Anterior cingulate cortex (tissue), 58 donors: Measurements from ENCODE around the gene BCL2L12.

Experiments used
- DNase-seq, 58 donors: peaks; one replicate each; lab custom pipeline; 2025; lab: John Stamatoyannopoulos, UW

The BCL2L12 gene

GRCh38 chr19:49660338-49660961, 5.3 kb upstream of the BCL2L12 start:
- DNase-seq: no peak

GRCh38 chr19:49662011-49662410, 3.7 kb upstream of the BCL2L12 start:
- DNase-seq: no peak

DNA sequence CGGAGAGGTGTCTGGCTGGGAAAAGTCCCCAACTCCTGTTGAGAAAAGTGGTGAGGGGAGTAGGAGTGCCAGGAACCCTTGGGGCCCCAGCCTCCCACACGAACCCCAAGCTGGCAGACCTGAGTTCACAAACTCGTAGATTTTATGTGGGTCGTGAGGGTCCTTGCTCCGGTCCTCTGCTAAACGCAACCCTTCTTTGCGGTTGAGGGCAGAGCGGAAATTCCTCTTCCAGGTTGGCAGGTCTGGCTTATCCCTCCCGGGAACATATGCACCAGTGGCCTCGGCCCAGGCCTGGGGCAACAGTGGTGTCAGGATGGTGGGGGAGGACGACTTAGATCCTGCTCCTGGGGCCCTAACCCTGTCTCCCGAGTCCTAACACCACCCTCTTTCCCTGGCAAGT, 2.5 kb upstream of the BCL2L12 start:
- no peak for DNase-seq

- DNase-seq: peak; percentile 9 to 93 (median 80)
These were observed 1.3 kb upstream of the BCL2L12 start for GRCh38 chr19:49664171-49665035.

DNA sequence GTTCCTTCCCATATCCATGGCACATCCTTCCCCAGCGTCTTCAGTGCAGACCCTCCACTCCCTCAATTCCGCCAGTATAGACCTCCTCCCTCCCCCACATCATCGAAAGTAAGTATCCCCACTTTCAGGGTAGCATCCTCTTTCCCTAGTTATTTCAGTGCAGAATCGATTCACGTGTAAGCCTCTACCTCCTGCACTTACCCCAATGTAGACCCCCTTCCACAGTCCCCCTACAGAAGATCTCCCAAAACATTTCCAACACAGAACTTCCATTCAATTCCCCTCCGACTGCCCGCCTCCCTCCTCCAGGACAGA, 740 bp upstream of the BCL2L12 start:
- DNase-seq: no peak

GRCh38 chr19:49666120-49666444, 349 bp downstream of the BCL2L12 start:
- no peak for DNase-seq

DNA sequence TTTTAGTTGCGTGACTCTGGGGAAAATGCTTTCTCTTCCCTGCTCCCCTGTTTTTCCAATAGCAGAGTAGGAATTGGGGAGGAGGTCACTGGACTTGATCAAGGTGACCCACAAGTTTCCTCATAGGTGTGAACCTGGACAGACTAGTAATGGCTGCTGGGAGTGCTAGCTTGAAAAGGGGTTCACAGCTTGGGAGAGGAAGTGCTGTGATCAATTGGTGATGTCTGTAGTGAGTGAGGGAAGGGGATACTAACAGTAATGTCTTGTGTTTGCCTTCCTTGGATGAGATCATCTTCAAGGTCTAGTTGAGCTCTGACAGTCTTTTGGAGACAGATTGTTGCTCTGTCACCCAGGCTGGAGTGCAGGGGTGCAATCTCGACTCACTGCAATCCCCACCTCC, 1.7 kb downstream of the BCL2L12 start:
- no peak for DNase-seq

DNA sequence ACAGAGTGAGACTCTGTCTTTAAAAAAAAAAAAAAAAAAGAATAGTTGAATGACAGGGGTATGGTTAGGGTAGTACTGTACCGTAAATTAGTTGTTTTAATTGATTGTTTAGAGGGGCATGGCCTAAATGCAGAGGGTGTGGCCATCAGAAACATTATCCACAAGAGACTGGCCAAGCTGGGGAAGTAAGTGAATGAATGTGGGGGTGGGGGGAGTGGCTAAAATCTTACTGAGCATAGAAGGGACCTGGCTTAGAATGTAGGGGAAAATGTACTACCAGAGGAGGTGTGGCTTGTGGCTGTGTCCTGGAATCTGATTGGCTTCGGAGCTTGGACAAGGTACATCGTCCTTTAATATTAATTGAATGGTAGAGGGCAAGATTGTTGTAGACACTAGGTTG, 3.8 kb downstream of the BCL2L12 start:
- DNase-seq: no peak

DNA sequence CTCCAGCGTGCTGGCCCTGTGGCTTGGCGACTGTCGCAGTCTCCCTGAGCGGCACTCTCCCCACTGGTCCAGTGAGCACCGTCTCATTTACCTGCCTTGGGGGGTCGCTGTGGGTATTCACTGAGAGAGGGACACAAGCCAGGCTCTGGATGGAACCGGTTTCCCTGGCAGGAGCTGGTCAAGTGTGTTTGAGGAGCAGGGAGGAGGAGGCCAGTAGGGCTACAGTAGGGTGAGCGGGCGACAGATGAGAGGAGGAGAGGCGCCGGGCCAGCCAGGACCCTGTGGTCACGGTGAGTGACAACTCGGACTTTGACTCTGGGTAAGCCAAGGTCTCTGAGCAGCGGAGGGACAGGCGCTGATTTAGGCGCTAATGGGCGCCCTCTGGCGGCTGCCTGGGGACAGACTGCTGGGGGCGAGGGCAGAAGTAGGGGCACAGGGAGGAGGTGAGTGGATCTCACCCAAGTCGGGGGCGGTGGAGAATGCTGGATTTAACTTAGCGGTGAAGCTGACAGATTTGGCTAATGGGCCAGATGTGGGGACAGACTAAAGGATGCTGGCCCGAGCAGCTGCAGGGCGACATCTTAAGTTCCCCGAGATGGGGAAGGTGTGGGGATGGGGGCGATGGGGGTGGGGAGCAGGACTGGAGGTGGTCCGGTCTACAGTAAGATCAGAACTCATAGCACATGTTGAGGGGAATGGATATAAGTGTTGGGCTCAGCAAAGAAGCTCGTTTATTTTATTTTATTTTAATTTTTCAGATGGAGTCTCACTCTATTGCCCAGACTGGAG, 6.6 kb downstream of the BCL2L12 start:
- peak in 54 of 58 donors; percentile 3 to 77 (median 48) for DNase-seq

DNA sequence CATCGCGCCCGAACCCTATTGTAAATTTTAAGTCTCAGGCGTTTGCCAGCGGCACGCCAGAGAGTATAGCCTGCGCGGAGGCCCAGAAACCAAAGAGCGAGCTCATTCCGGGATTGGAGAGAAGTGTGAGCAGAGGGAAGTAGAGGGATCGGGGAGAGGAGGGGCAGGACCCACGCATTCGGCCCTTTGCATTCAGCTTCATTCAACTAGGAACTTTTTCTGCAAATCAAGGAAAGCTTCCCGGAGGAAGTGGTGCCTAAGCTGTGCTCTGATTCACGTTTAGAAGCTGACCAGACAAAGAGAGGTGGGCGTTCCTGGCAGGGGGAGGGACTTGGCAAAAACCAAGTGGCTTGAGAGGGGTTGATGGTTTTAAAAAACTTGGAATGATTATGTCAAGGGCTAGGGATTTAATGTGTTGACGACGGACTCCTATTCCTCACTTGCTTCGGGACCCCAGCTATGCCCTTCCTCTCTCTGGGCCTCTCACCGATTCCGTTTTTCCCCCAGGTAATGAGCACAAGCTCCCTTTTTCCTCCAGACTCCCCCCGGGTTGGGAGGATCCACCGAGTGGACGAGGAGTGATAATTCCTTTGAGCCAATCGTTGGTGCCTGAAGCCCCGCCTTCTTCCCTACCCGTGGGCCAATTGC, 10.5 kb downstream of the BCL2L12 start:
- peak in 35 of 58 donors; percentile 53 to 92 (median 84) for DNase-seq

DNA sequence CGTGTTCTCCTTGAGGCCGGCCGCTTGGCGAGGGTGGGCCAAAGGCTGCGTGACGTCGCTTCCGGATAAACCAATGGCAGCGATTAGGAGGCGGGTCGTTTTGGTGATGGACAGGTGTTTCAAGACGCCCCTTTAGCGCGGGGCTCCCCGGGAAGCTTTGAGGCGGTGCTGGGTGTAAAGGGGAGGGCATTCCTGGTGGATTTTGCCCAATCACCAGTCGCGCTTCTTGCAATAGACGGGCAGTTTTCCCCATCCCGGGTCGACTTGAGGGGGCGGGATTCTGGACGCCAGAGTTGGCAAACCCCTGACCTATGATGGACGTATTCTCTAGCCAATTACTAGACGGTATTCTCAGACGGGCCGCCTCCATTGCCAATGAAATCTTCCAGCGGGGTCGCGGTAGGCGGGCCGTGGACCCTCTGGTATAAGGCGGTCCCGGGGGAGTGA, 11.1 kb downstream of the BCL2L12 start:
- peak; percentile 97 to 100 (median 100) for DNase-seq

- peak in 12 of 58 donors; percentile 19 to 75 (median 51) for DNase-seq
These were observed 11.6 kb downstream of the BCL2L12 start, which contains the start of gene PRMT1 for GRCh38 chr19:49677231-49677900. Gene PRMT1, plus strand, starts transcription at chr19:49677271. Its CDS starts 10 bp downstream, at chr19:49677281.

DNA sequence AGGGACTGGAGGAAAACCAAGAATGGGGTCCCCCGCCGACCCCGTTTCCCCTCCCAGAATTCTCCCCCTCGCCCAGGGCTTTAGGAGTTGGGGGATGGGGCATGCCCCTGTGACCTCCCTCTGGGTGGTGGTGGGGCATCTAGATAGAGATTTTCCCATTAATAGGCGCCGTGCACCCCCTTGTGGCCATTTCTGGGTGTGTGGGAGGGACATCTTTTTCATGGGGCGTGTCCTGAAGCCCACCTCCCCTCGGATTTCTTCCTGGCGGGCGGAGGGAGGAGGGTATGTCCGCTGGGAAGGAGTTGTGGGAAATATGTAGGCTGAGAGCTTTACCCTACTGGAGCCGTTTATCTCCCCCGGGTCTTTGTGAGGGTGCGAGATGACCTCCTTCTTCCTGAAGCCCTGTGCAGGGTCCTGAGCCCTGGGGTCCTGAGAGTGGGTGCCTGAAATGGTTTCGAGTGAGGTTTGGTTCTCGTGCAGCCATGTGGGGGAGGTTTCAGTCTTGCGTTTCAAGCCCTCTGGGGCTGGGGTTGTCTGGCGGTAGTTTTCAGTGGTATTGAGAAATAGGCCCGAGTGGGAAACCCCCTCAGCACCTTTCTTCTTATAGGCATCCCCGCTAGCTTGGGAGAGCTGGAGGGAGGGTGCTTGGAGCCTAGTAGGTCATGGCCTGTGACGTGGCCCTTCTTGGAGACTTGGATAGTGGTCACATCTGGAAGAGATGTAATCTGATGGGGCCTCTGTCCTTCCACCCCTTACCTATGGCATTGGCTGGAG, 12.4 kb downstream of the BCL2L12 start:
- peak in 43 of 58 donors; percentile 12 to 75 (median 41) for DNase-seq

- no peak for DNase-seq
These were observed 13.4 kb downstream of the BCL2L12 start for GRCh38 chr19:49678985-49679770.

DNA sequence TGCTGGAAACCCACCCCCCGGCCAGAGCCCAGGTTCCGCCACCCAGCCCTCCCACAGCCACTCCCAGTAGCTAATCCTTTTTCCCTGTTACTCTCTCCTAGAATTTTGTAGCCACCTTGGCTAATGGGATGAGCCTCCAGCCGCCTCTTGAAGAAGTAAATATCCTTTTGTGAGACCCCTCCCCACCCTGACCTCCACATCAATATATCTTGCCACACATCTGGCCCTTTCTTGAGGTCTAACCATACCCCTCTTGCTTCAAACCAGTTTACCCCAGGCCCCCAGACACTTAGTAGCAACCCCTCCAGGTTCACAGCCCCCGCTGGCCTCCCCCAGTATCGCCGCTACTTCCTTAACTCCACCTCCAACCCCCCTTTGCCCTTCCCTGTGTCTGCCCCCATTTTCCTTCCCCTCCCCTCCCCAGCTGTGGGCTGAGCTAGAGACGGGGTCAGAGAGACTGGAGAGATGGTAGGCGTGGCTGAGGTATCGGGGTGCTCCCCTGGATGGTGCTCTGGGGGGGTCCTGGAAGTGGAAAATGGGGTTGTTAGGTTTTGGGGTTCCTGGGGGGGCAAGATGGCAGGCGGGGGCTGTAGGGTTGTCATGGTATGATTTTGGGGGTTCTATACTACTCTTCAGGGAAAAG, 14.2 kb downstream of the BCL2L12 start:
- no peak for DNase-seq

- peak; percentile 25 to 92 (median 80) for DNase-seq
These were observed 15.0 kb downstream of the BCL2L12 start for GRCh38 chr19:49680421-49681351.

GRCh38 chr19:49681830-49682229, 16.1 kb downstream of the BCL2L12 start:
- DNase-seq: no peak
